Adipose tissue (tissue), 3 donors: Measurements from ENCODE around the gene PLA2G1B. TPM values are rescaled to one million over a fixed set of nuclear protein-coding genes. Genes with fewer than 3 reads are reported as not detected.

Experiments
- H3K27ac ChIP-seq: one replicate; pipeline ENCODE4 v1.5.1; 2013; ENCODE audit warnings: low read depth, low read length
- WGBS, 3 donors: extraction: QIAGEN DNeasy Blood & Tissue Kit; methylation state at CpG; one replicate each; pipeline ENCODE4 v1.1.7; 2013; 5-methylcytosine and 5-hydroxymethylcytosine counted together
- polyA plus RNA-seq, 3 donors: library from polyadenylated mRNA; stranded (reverse); fragments of 200-250 nt; gene quantifications; one replicate each; pipeline ENCODE4 v1.2.3, GENCODE V29; 2013
- donor health status: healthy with polysubstance abuse.
- donor health status: Bipolar disorder and iron deficiency.
- donor health status: healthy.

The PLA2G1B gene
- polyA plus RNA-seq, 3 donors = 2.3 to 10,835 (median 11.8) TPM

DNA sequence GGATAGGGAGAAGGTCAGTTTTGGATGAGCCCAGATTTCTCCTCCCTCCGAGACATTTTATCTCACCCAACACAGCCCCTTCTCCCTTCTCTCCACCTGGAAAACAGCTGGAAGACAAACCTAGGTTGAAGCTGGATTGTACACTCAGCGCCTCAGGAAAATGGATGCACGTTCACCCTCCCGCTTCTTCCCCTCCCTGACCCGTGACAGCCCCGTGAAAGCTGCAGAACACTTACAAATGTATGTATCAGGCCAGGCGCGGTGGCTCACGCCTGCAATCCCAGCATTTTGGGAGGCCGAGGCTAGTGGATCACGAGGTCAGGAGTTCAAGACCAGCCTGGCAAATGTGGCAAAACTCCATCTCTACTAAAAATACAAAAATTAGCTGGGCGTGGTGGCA is 40.1 kb downstream of the PLA2G1B start:
- no peak overlapping the region for H3K27ac ChIP-seq
- WGBS, 3 donors = 81 to 91% (median 83%) methylated on average over 12 of the region's 12 CpGs

DNA sequence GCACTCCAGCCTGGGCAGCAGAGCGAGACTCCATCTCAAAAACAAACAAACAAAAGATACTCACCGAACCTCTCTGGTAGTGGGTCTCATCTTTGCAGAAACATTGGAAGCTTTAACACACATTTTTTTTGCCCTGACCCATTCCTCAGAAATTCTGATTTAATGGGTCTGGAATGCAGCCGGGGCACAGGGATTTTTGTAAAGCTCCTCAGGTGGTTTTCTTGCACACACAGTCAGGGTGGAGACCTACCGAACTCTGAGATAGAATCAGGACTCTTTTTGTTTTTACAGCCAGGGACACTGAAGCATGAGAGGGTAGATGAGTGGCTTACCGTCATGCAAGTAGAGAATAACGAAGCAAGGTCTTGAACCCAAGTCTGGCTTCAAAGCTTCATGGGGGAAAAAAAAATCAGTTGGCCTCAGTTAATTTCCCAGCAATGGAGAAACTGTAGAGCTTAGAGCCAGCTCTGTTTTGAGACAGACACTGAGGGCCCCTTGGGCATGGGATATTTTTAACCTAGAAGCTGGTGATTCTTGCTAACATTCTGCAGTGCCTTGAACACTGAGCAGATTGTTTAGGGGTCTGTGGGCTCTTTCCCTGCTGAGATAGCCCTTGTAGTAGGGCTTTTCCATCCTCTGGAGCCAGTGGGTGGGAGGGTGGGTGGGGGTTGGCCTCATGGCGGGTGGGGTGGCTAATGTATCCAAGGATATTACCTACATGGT is 40.6 kb downstream of the PLA2G1B start:
- no peak overlapping the region for H3K27ac ChIP-seq
- WGBS, 3 donors = 66 to 73% (median 68%) methylated on average over 7 of the region's 7 CpGs

DNA sequence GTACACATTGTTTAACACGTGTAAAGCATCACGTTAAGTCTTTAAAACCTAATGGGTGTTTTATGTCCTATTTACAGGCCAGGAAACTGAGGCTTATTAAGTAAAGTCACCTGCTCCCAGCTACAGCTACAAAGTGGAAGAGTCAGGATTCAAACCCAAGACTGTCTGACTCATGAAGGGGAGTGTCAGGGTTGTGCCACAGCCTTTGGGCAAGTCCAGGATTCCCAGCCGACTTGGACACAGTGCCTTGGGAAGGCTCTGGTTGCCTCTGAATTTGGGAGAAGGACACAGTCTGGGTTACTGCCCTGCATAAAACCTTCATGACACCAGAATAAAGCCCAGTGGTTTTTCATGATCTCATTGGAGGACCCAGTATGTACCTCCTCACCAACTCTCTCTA is 43.2 kb downstream of the PLA2G1B start:
- WGBS, 3 donors = 78 to 90% (median 85%) methylated on average over 3 of the region's 3 CpGs
- H3K27ac ChIP-seq = no peak overlapping the region

DNA sequence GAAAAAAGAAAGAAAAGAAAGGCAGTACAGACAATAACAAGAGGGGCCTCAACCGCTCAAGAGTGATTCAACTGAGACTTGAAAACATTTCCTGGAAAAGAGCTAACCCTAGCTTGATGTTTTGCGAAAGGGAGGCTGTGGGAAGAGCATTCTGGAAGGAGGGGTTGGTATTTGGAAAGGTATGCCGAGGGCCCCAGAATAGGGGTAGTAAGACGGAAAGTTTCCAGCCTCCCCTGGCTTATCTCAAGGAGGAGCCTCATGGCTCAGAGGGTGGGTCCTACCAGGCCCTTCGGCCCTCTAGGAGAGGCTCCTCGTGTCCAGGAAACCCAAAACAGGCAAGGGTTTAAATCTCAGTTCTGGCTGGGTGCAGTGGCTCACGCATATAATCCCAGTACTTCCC is 44.3 kb downstream of the PLA2G1B start:
- no peak overlapping the region for H3K27ac ChIP-seq
- WGBS, 3 donors = 79 to 81% (median 79%) methylated on average over 7 of the region's 7 CpGs

DNA sequence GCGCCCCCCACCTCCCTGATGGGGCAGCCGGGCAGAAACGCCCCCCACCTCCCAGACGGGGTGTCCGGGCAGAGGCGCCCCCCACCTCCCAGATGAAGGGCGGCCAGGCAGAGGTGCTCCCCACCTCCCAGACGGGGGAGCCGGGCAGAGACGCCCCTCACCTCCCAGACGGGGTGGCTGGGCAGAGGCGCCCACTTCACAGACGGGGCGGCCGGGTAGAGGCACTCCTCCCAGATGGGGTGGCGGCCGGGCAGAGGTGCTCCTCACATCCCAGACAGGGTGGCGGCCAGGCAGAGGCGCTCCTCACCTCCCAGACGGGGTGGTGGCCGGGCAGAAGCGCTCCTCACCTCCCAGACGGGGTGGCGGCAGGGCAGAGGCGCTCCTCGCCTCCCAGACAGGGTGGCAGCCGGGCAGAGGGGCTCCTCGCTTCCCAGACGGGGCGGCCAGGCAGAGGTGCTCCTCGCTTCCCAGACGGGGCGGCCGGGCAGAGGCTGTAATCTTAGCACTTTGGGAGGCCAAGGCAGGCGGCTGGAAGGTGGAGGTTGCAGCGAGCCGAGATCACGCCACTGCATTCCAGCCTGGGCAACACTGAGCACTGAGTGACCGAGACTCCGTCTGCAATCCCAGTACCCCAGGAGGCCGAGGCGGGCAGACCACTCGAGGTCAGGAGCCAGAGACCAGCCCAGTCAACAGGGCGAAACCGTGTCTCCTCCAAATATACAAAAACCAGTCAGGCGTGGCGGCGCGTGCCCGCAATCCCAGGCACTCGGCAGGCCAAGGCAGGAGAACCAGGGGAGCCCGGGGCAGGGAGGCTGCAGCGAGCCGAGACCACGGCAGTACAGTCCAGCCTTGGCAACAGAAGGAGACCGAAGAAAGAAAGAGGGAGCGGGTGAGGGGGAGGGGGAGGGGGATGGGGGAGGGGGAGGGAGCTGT is 49.2 kb downstream of the PLA2G1B start:
- WGBS, 3 donors = 93 to 96% (median 95%) methylated on average over 37 to 55 of the region's 57 CpGs

DNA sequence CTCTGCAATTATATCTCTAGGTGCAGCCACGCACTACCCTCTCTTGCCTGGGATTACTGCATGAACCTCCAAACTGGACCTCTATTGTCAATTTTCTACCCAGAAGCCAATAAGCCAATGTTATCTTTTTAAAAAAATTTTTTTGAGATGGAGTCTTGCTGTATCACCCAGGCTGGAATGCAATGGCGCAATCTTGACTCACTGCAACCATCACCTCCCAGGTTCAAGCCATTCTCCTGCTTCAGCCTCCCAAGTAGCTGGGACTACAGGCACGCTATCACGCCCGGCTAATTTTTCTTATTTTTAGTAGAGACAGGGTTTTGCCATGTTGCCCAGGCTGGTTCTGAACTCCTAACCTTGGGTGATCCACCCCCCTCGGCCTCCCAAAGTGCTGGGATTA is 50.8 kb downstream of the PLA2G1B start:
- 91 to 96% (median 92%) methylated on average over 6 of the region's 6 CpGs for WGBS, 3 donors
- no peak overlapping the region for H3K27ac ChIP-seq

More for the DNA sequence above, 49.2 kb downstream of the PLA2G1B start:
- no peak overlapping the region for H3K27ac ChIP-seq

Other genes with a start within 250 kb of the PLA2G1B start
- 10 to 100 TPM; 13.1 to 33.0 (median 32.4) TPM for gene RAB35, start 211.0 kb downstream of the PLA2G1B start, polyA plus RNA-seq
- gene GCN1, start 133.1 kb downstream of the PLA2G1B start, polyA plus RNA-seq = 10 to 100 TPM; 14.6 to 30.5 (median 19.1) TPM
- gene RPLP0, start 126.7 kb downstream of the PLA2G1B start, polyA plus RNA-seq = 1,000 to 10,000 TPM; 3,544 to 4,823 (median 4,317) TPM
- 100 to 1,000 TPM in 1 of 3 donors, 10 to 100 TPM in 2; 24.5 to 126 (median 77.4) TPM for gene PXN, start 62.0 kb downstream of the PLA2G1B start, polyA plus RNA-seq
- not detected for gene RNU4-2, start 35.9 kb downstream of the PLA2G1B start, polyA plus RNA-seq
- not detected for gene RNU4-1, start 34.5 kb downstream of the PLA2G1B start, polyA plus RNA-seq
- under 1 TPM; 0.56 to 0.93 (median 0.91) TPM for gene SIRT4, start 25.5 kb downstream of the PLA2G1B start, polyA plus RNA-seq
- gene MSI1, start 41.4 kb upstream of the PLA2G1B start, polyA plus RNA-seq = 1 to 10 TPM in 1 of 3 donors, under 1 TPM in 1, not detected in 1; 0.45 to 1.1 TPM
- gene COX6A1, start 110.3 kb upstream of the PLA2G1B start, polyA plus RNA-seq = 100 to 1,000 TPM; 424 to 983 (median 500) TPM
- gene TRIAP1, start 118.6 kb upstream of the PLA2G1B start, polyA plus RNA-seq = 10 to 100 TPM; 29.0 to 34.4 (median 29.1) TPM
- 10 to 100 TPM; 10.6 to 13.4 (median 12.3) TPM for gene GATC, start 118.7 kb upstream of the PLA2G1B start, polyA plus RNA-seq
- gene SRSF9, start 142.0 kb upstream of the PLA2G1B start, polyA plus RNA-seq = 10 to 100 TPM; 68.8 to 95.0 (median 91.8) TPM
- gene DYNLL1, start 168.3 kb upstream of the PLA2G1B start, polyA plus RNA-seq = 100 to 1,000 TPM; 137 to 522 (median 243) TPM
- gene COQ5, start 201.4 kb upstream of the PLA2G1B start, polyA plus RNA-seq = 10 to 100 TPM; 17.8 to 38.9 (median 28.2) TPM
- 100 to 1,000 TPM in 2 of 3 donors, 10 to 100 TPM in 1; 54.4 to 141 (median 103) TPM for gene RNF10, start 206.6 kb upstream of the PLA2G1B start, polyA plus RNA-seq